LNCAP (cell line): ENCODE measurements around the gene HAUS3.

Source experiments
- TF ChIP-seq, protein P1 (sequence below): fragments of 450-650 bp; IDR thresholded peaks from 2 replicates; pipeline ENCODE4 v1.5.1; 2017; ENCODE audit warnings: mild to moderate bottlenecking

Gene HAUS3

DNA sequence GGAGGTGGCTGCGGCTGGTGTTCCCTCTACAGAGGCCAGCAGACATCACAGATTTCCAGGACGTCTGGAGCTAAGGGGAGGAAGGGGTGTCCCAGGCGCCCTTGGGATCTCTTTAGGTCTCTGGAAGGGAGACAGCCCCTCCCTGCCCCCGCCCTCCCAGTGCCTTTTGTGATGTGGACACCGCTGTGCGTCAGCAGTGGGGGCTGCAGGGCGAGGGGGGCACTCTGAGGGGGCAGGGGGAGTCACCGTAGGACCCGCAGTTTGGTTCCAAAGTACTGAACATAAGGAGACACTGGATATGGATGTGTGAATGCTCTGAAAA lies 45.6 kb upstream of the HAUS3 start:
- TF ChIP-seq, protein P1, sequence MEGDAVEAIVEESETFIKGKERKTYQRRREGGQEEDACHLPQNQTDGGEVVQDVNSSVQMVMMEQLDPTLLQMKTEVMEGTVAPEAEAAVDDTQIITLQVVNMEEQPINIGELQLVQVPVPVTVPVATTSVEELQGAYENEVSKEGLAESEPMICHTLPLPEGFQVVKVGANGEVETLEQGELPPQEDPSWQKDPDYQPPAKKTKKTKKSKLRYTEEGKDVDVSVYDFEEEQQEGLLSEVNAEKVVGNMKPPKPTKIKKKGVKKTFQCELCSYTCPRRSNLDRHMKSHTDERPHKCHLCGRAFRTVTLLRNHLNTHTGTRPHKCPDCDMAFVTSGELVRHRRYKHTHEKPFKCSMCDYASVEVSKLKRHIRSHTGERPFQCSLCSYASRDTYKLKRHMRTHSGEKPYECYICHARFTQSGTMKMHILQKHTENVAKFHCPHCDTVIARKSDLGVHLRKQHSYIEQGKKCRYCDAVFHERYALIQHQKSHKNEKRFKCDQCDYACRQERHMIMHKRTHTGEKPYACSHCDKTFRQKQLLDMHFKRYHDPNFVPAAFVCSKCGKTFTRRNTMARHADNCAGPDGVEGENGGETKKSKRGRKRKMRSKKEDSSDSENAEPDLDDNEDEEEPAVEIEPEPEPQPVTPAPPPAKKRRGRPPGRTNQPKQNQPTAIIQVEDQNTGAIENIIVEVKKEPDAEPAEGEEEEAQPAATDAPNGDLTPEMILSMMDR = no peak

GRCh38 chr4:2286904-2287593 lies 45.1 kb upstream of the HAUS3 start:
- TF ChIP-seq, protein P1 = no peak

DNA sequence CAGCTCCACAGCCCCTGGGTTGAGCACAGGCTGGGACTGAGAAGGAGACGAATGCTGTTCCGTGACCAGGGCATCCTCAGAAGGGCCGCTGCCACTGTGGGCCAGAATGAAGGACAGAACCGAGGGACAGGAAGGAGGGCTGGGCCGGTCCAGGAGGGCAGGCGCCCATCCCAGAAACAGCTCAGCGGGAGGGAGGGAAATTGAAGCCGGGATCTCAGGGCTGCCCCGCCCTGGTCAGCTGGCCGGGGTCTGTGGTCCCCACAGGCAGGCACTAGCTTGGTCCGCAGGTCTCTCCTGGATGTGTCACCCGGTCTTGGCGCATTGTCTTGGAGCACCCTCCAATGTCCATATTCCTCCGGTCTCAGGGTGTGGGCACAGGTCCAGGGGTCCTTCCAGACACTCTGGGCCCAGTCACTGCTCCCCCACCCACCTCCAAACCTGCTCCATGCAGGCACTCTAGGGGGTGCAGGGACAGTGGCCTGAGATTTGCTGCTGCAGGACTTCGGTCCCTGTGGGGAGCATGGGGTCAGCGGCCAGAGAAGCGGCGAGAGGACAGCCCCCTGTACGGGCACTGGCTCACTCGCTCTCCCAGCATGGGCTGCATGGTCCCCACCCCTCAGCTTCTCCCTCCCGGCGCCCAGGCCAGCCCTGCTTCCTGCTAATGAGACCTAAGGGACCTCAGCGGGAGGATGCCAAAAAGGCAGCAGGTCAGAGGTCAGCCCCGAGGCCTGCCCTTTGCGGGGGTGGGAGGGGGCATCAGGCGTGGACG lies 43.9 kb upstream of the HAUS3 start:
- TF ChIP-seq, protein P1 = no peak

DNA sequence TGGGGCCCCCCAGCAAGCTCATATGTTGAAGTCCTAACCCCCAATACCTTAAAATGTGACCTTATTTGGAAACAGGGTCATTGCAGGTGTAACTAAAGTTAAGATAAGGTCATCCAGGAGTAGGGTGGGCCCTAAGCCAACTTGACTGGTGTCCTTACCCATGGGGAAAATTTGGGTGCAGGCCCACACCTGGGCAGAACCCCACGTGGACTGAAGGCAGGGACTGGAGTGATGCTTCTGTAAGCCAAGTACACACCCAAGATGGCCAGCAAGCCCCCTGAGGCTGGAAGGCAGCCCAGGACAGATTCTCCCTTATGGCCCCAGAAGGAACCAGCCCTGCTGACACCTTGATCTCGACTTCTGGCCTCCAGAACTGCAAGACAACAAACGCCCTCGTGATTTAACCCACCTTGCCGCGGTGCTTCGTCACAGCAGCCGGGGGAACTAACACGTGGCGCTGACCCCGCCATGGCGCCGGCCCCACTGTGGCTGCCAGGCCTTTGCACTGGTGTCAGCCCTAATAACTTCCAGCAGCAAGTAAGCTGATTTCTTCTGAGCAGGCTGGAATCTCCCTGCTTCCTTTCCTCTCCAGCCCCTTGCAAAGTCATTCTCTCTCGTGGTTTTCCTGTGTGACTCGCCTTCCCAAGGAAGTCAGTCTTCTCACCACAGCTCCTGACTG lies 43.2 kb upstream of the HAUS3 start:
- TF ChIP-seq, protein P1 = no peak

DNA sequence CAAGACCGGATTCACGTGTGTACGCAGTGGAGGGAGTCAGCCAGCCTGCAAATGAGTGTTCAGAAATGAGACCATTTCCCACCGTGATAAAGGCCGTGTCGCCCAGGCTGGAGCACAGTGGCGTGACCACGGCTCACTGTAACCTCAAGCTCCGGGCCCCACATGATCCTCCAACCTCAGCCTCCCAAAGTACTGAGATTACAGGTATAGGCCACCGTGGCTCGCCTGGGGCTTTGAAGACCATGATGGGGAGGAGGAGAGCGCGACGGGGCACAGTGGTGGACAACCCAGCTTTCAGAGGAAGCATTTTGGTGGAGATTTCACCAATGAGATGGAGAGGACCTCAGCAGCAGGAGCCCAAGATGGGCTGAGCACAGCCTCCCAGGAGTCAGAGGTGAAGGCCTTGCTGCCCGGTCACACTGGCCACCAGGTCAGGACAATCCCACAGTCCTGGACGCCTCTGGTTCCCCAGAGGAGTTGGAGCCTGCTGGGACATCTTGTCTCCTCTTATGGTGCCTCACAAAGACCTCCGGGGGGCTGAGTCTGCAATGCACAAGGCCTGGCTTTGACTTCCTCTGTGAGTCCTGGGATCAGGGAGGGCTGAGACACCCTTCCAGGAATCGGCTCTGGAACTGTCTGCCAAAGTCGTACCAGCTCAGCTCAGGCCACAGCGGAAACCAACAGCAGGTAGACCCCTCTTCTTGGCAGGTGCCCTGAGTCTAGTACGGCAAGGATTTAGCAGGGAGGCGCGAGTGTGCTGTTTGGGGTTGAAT lies 42.4 kb upstream of the HAUS3 start:
- TF ChIP-seq, protein P1 = no peak

DNA sequence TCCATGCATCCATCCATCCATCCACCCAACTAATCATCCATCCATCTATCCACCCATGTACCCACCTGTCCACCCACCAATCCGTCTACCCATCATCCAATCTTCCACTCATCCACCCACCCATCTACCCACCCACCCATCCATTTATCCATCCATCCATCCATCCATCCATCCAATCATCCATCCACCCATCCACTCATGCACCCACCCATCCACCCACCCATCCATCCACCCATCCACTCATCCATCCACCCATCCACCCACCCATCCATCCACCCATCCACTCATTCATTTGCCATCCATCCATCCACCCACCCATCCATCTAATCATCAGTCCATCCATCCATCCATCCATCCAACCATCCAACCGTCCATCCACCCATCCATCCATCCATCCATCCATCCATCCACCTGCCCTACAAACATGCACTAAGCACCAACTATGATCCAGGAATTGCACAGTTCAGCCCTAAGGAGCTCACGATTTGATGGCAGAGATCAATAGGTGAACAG lies 41.3 kb upstream of the HAUS3 start:
- TF ChIP-seq, protein P1 = no peak
